Measurements from ENCODE around the gene MYG1. TPM values are rescaled to one million over a fixed set of nuclear protein-coding genes. Genes with fewer than 3 reads are reported as not detected.

The MYG1 gene
- 89.5 and 91.8 TPM in 2 replicates for total RNA-seq (2021)
- long read RNA-seq, transcript C12orf10-205 (6 exons, 1,369 nt): minor isoform, 10 of 346 reads
- long read RNA-seq, transcript C12orf10-201 (7 exons, 1,192 nt): major isoform, 303 of 346 reads
- long read RNA-seq, transcript C12orf10-204 (6 exons, 988 nt): minor isoform, 6 of 346 reads
- long read RNA-seq, partial matches to known transcripts: 9 of 346 reads
- long read RNA-seq, other reads (novel, unspliced or antisense): 14 of 346 reads

GRCh38 chr12:53299454-53300180 lies at the start of gene MYG1:
Gene MYG1, plus strand, starts transcription at chr12:53299695. Its CDS starts 43 bp downstream, at chr12:53299738.
- TF ChIP-seq CTCF (conservative IDR thresholded peaks at IDR 0.05): peak; percentile 35; the same call in 2 of the 3 replicates
- Histone ChIP-seq H4K91ac (ENCODE audit: insufficient read length, low read depth, low read length) (no peak within 1 kb of the TSS), H4K20me1 (ENCODE audit: control insufficient read depth, insufficient read depth, insufficient read length) (no peaks in the 10 kb centered on the region), H4K5ac (ENCODE audit: insufficient read length, low read depth, low read length) (no peak within 1 kb of the TSS), H2BK12ac (ENCODE audit: insufficient read length, low read depth, low read length) (no peak within 1 kb of the TSS), H3K56ac (ENCODE audit: insufficient read length, low read depth, low read length) (no peak within 1 kb of the TSS), H3K4me1 (ENCODE audit: insufficient read depth, low read length) (no peaks in the 10 kb centered on the region), H4K8ac (replicated peaks; ENCODE audit: insufficient read length, low read depth, low read length) (no peak within 1 kb of the TSS), H3K79me1 (ENCODE audit: insufficient read depth, low read depth, low read length, poor library complexity, severe bottlenecking) (peaks cover 3% of the 10 kb centered on the region), H3K14ac (ENCODE audit: insufficient read depth, low read length) (0 out of 2 replicates have a peak within 1 kb of the TSS, but pooled peaks have one; percentile 58), H3K18ac (ENCODE audit: insufficient read length, low read depth, low read length) (peak within 1 kb of the TSS; percentile 64), H3K4ac (ENCODE audit: low read depth, low read length) (no peak within 1 kb of the TSS), H2BK20ac (ENCODE audit: low read depth, low read length, poor library complexity, severe bottlenecking) (no peak within 1 kb of the TSS), H3K27ac (ENCODE audit: insufficient read length, low read depth, low read length) (no peak within 1 kb of the TSS), H3K4me2 (ENCODE audit: insufficient read depth, insufficient read length, low read length) (peak within 1 kb of the TSS; percentile 83), H3K9ac (ENCODE audit: extremely low read depth, insufficient read length, low read length) (peak within 1 kb of the TSS; percentile 73), H3K9me3 (ENCODE audit: control insufficient read depth, low read depth, low read length) (no peaks in the 10 kb centered on the region), H2BK5ac (ENCODE audit: insufficient read length, low read length) (no peak within 1 kb of the TSS), H2BK120ac (ENCODE audit: low read depth, low read length, poor library complexity, severe bottlenecking) (no peak within 1 kb of the TSS), H3K79me2 (ENCODE audit: insufficient read depth, low read length) (peaks cover 5% of the 10 kb centered on the region; the same call in 1 of the 2 replicates), H2BK15ac (ENCODE audit: low read depth, low read length) (no peak within 1 kb of the TSS), H3K27me3 (ENCODE audit: insufficient read depth, low read length) (no peaks in the 10 kb centered on the region), H3K23ac (ENCODE audit: insufficient read length, low read depth, low read length) (no peak within 1 kb of the TSS), H3K23me2 (ENCODE audit: insufficient read length, low read depth, low read length, poor library complexity, severe bottlenecking) (peaks cover 12% of the 10 kb centered on the region), H2AK5ac (ENCODE audit: insufficient read length, low read length) (no peak within 1 kb of the TSS), H2AFZ (ENCODE audit: low read length) (no peak within 1 kb of the TSS), H3T11ph (ENCODE audit: low read length) (no peak within 1 kb of the TSS)
- H3K4me3 Mint-ChIP-seq: peak within 1 kb of the TSS; percentile 92 to 99
- no peaks in the 10 kb centered on the region; a peak in 1 of 5 replicates for H3K9me3 Mint-ChIP-seq
- DNase-seq: peak; percentile 98
- peaks cover 17 to 65% (median 50%) of the 10 kb centered on the region in 3 experiments; a peak in 6 of 7 replicates for H3K36me3 Mint-ChIP-seq (ENCODE audit: insufficient read depth in 1 of 3, low read depth in 3 of 3)
- H3K27ac Mint-ChIP-seq: peak within 1 kb of the TSS; percentile 89 to 94 (median 93); a peak in 6 of 7 replicates
- H3K4me1 Mint-ChIP-seq: peaks cover 17 to 25% of the 10 kb centered on the region in 2 experiments
- H3K27me3 Mint-ChIP-seq (ENCODE audit: low read depth): peaks cover 1% of the 10 kb centered on the region; the same call in 1 of the 2 replicates
- WGBS (ENCODE audit: extremely low coverage, insufficient read length, low lambda C conversion rate): no CpG with 5 or more reads among the region's 51 CpGs

Measured in H9 (cell line).